Measurements from ENCODE around the gene DTNB.

GRCh38 chr2:25482341-25482740, 191.0 kb downstream of the DTNB start:
- no peak for TF ChIP-seq CTCF (IDR thresholded peaks at IDR 0.05)
- no peak for TF ChIP-seq EZH2 (IDR thresholded peaks at IDR 0.05; ENCODE audit: borderline replicate concordance, insufficient read depth, low read depth, low read length, poor library complexity, severe bottlenecking)

Measured in B cell (primary cell).